Measurements from ENCODE around the gene FBRS. TPM values are rescaled to one million over a fixed set of nuclear protein-coding genes. Genes with fewer than 3 reads are reported as not detected.

The FBRS gene
- total and polyA plus RNA-seq, 2 of the 13 experiments (the other 11 are each of a cell fraction or from before 2014, with no cell fraction given) = 13.7 to 16.2 TPM

DNA sequence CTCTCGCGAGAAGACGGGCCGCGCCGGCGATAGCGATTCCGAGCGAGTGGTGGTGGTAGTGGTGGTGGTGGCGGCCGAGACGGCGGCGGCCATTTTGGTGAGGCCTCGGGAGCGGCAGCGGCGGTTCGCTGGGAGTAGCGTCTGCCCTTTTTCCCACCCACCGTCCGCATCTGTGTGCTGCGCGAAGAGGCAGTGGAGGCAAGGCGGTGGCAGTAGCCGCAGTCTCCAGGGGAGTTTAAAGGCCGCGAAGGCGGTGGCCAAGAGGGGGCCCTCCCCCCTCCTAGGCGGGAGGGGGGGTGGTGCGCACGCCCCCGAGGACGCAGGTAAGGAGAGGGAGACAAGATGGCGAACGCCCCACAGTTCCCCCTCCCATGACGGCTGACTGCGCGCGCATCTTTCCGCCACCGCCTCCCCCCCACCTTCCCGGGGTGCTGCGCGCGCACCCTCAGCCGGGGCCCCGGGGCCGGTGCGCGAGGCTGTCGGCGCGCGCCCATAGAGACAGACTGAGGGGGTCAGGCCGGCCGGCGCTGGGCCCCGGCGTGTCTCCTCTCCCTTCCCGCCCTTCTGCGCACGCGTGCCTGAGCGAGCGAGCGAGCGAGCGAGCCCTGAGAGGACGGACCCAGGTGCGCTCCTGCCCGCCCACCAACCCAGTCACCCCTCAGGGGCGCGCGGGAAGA, 40.0 kb downstream of the FBRS start (continued):
- TF ChIP-seq FOXK1 (CRISPR knock-in tag; IDR thresholded peaks at IDR 0.05; ENCODE audit: borderline replicate concordance, low read depth) (peak; percentile 88), ZNF614 (CRISPR knock-in tag; IDR thresholded peaks at IDR 0.05; ENCODE audit: borderline replicate concordance) (peak; percentile 96), ONECUT2 (CRISPR knock-in tag; IDR thresholded peaks at IDR 0.05) (peak; percentile 44; the same call in 1 of the 2 replicates), MAFF (IDR thresholded peaks at IDR 0.05; ENCODE audit: low read depth, low read length) (peak; percentile 47; the same call in 1 of the 2 replicates), BRCA1 (CRISPR knock-in tag; IDR thresholded peaks at IDR 0.05) (0 out of 2 replicates have a peak, but pooled peaks have one; percentile 58), ZNF260 (CRISPR knock-in tag; IDR thresholded peaks at IDR 0.05; ENCODE audit: borderline replicate concordance, low read depth) (no peak), ZNF850 (CRISPR knock-in tag; conservative IDR thresholded peaks at IDR 0.05) (no peak), SNRNP70 (IDR thresholded peaks at IDR 0.05; ENCODE audit: low read depth, low read length) (no peak), NPAS2 (CRISPR knock-in tag; IDR thresholded peaks at IDR 0.05; ENCODE audit: borderline replicate concordance) (no peak), ZNF788 (CRISPR knock-in tag; IDR thresholded peaks at IDR 0.05; ENCODE audit: borderline replicate concordance) (peak; percentile 97), ZBTB7A (CRISPR knock-in tag; IDR thresholded peaks at IDR 0.05) (peak; percentile 76), TEAD2 (CRISPR knock-in tag; IDR thresholded peaks at IDR 0.05) (no peak), TBX3 (IDR thresholded peaks at IDR 0.05; ENCODE audit: borderline replicate concordance) (peak; percentile 74; the same call in 1 of the 2 replicates), PRDM15 (CRISPR knock-in tag; IDR thresholded peaks at IDR 0.05) (no peak; the same call in 1 of the 2 replicates), ZNF747 (CRISPR knock-in tag; IDR thresholded peaks at IDR 0.05; ENCODE audit: borderline replicate concordance) (peak; percentile 99), ZNF382 (CRISPR knock-in tag; IDR thresholded peaks at IDR 0.05; ENCODE audit: borderline replicate concordance) (no peak), ZSCAN30 (CRISPR knock-in tag; IDR thresholded peaks at IDR 0.05) (no peak), DBP (CRISPR knock-in tag; IDR thresholded peaks at IDR 0.05; ENCODE audit: not compliant biosample characterization) (peak; percentile 30), FOXP1 (IDR thresholded peaks at IDR 0.05) (0 out of 2 replicates have a peak, but pooled peaks have one; percentile 5), FOXP1 (CRISPR knock-in tag; IDR thresholded peaks at IDR 0.05) (peak; percentile 58), RARA (CRISPR knock-in tag; IDR thresholded peaks at IDR 0.05) (no peak; the same call in 1 of the 2 replicates), AKAP8 (CRISPR knock-in tag; IDR thresholded peaks at IDR 0.05) (peak; percentile 97), HNRNPUL1 (IDR thresholded peaks at IDR 0.05; ENCODE audit: low read depth, low read length) (peak; percentile 79; the same call in 1 of the 2 replicates), PCBP2 (optimal IDR thresholded peaks at IDR 0.05; ENCODE audit: low read depth, low read length, poor library complexity, severe bottlenecking) (no peak), ISL2 (CRISPR knock-in tag; IDR thresholded peaks at IDR 0.05) (peak; percentile 90), ZNF33A (CRISPR knock-in tag; IDR thresholded peaks at IDR 0.05; ENCODE audit: borderline replicate concordance) (no peak), TCF12 (IDR thresholded peaks at IDR 0.05) (no peak), TCF12 (CRISPR knock-in tag; IDR thresholded peaks at IDR 0.05) (no peak)
